ENCODE data around the gene APOE.
"Not testable (repeated sequence)": the region's sequence is repeated elsewhere in the genome, so short reads cannot be mapped to it uniquely, and the experiment has no call there.

The APOE gene

GRCh38 chr19:44905437-44906160, at the start of gene APOE:
APOE (plus strand) TSS chr19:44905796; CDS start chr19:44906625, 829 bp downstream.
- no peak for DNase-seq (ENCODE audit: low read depth)

DNA sequence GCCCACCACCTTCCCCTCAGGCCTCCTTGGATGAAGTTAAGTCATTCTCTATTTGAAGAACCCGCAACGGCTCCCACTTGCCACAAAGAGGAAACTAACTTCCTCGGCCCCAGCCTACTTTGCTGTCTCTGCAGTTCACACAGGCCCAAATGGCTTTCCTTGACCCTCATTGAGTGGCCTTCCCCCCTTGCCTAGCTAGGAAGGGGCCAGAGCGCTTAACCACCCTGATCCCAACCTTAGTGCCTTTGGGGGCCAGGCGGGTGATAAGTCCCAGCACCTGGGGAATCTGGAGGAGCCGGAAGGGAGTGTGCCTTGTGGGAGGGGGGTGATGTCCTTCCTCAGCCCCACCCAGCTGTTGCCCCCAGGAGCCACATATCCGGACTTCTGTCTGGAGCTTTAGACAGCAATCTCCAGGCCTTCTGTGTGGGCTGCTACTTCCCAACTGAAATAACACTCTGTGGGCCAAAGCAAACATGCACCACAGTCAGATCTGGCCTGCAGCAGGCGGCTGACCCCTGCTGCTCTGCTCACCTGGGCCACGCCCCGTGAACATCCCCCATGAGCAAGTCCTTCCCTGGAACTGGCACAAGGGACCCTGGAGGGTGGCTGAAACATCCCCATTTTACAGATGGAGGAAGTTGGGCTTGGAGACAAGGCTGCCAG, 49.0 kb upstream of the APOE start:
- no peak for DNase-seq (ENCODE audit: low read depth)

- no peak for DNase-seq (ENCODE audit: low read depth)
These were observed 47.8 kb upstream of the APOE start for GRCh38 chr19:44857837-44858236.

GRCh38 chr19:44861576-44861975, 44.0 kb upstream of the APOE start:
- peak; percentile 58 for DNase-seq (ENCODE audit: low read depth)

GRCh38 chr19:44863990-44864389, 41.6 kb upstream of the APOE start:
- DNase-seq (ENCODE audit: low read depth): no peak

- no peak for DNase-seq (ENCODE audit: low read depth)
These were observed 40.3 kb upstream of the APOE start for GRCh38 chr19:44865196-44865767.

DNA sequence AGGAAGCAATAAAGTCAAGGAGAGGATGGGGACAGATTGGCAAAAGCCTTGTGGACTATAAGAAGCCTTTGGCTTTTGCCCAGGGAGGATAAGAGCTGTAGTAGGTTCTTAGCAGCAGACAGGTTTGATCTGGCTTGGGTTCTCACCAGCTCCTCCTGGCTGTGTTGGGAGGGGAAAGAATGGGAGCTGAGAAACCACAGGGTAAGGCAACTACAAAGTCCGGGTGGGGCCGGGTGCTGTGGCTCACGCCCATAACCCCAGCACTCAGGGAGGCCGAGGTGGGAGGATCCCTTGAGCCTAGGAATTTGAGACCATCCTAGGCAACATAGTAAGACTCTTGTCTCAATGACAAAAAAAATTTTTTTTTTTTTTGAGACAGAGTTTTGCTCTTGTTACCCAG, 38.9 kb upstream of the APOE start:
- no peak for DNase-seq (ENCODE audit: low read depth)

DNA sequence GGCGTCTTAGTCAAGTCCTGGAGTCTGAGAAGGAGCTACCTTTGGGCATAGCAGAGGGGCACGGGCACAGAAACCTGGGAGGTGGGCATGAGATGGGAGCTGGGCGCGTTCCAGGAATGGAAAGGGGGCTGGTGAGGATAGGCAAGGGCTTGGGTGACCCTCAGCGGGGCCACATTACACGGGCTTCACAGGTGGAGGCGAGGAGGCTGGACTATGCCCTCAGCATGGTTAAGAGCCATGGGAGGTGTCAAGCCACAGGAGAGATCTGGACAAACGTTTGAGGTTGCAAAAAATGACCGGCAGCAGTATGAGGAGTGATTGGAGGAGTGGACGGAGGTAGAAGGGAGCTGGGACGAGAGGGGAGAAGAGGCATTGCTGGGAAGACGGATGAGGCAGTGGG, 38.0 kb upstream of the APOE start:
- DNase-seq (ENCODE audit: low read depth): no peak

DNA sequence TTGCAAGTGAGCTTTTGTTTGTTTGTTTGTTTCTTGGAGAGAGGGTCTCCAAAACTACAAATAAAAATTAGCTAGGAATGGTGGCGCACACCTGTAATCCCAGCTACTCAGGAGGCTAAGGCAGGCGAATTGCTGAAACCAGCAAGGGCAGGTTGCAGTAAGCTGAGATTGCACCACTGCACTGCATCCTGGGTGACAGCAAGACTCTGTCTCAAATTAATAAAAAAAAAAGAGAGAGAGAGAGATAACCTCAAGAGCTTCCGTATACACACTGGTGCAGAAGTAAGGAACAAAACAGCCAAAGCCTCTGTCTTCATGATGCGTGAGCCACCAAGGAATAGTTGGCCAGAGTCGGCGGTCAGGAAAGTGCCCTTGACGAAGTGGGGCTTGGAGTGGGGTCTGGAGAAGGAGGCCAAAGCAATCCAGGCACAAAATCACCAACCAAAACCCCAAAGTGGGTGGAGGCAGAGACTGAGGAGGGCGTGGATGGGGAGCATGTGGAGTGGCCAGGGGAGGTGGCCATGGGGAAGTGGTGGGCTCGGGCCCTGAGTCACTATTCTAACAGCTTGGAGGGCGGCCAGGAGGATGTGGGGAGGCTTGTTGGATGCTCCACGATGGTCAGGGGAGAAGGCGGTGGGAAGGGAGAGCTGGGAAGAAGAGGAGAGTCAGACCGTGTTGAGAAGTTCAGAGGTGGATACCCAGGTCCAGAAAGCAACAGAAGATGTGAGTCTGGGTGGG, 35.7 kb upstream of the APOE start:
- peak; percentile 80 for DNase-seq (ENCODE audit: low read depth)

DNA sequence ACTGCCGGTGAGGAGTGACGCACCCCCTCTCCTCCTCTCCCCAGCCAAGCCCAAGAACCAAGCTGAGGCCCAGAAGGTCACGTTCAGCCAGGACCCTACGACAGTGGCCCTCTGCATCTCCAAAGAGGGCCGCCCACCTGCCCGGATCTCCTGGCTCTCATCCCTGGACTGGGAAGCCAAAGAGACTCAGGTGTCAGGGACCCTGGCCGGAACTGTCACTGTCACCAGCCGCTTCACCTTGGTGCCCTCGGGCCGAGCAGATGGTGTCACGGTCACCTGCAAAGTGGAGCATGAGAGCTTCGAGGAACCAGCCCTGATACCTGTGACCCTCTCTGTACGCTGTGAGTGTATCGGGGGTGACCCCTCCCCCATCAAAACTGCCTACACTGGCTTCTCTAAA, 33.8 kb upstream of the APOE start:
- no peak for DNase-seq (ENCODE audit: low read depth)

DNA sequence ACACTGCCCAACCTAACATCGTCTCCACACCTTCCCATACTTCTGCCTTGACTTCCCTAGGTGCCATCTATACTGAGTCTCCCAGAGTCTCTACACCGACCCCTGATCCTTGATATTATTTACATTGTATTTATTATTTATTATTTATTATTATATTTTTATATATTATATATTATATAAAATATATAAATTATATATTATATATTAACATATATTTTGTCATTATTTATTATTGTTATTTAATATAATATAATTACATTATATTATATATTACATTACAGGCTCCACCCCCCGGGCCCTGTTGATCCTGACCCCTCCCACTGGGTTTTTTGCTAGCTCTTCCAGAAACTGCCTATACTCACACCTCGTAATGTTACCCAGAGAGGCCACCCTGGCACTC, 32.9 kb upstream of the APOE start:
- no peak for DNase-seq (ENCODE audit: low read depth)

DNA sequence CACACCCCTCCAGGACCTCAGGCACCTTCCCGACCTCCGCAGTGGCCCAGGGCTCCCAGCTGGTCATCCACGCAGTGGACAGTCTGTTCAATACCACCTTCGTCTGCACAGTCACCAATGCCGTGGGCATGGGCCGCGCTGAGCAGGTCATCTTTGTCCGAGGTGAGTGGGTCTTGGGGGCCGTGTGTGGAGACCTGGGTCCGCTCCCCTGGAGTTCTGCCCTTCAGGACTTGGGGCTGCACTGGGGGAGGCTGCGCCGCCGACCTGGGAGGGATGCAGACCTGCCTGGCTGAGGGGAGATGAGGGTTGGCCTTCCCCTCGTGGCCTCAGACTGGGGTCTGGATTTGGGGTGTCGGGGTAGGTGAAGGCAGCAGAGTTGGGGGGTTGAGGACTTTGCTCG, 31.3 kb upstream of the APOE start:
- no peak for DNase-seq (ENCODE audit: low read depth)

DNA sequence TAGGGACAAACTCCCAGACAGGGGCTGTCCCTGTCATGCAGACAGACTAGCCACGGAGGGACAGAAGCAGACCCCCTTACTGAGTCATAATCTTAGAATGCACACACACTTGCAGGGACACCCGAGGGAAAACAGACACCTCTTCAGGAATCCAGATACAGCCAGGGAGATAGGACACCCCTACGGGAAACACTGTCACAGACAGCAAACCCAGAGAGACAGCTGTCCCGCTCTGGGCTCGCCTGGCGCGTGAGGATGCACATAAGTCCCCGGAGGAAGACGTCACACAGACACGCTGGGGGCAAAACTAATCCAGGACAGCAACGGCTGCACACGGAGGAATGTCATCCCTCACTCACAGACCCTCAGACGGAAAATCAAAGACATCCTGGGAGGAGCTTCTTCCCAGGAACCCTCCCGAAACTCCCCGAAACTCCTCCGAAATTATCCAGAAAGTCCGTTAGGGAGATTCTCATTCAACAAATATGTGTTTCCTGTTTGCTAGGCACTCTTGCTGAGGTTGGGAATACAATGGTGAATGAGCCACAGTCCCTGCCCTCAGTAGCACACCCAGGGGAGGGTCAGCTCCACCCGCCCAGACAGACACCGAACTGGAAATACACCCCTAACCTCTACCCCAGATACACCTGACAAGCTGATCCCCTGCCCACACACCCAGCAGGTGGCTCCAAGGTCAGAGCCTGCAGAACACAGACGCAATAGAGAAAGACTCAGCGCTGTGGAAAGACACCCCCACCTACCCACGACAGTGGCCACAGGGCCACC, 29.7 kb upstream of the APOE start:
- DNase-seq (ENCODE audit: low read depth): peak; percentile 74

- no peak for DNase-seq (ENCODE audit: low read depth)
These were observed 28.6 kb upstream of the APOE start for GRCh38 chr19:44876930-44877535.

DNA sequence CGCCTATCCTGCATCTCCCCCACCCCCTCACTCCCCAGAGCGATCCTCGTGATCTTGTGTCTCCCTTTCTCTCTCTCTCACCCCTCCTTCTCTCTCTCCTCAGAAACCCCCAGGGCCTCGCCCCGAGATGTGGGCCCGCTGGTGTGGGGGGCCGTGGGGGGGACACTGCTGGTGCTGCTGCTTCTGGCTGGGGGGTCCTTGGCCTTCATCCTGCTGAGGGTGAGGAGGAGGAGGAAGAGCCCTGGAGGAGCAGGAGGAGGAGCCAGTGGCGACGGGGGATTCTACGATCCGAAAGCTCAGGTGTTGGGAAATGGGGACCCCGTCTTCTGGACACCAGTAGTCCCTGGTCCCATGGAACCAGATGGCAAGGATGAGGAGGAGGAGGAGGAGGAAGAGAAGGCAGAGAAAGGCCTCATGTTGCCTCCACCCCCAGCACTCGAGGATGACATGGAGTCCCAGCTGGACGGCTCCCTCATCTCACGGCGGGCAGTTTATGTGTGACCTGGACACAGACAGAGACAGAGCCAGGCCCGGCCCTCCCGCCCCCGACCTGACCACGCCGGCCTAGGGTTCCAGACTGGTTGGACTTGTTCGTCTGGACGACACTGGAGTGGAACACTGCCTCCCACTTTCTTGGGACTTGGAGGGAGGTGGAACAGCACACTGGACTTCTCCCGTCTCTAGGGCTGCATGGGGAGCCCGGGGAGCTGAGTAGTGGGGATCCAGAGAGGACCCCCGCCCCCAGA, 27.3 kb upstream of the APOE start:
- no peak for DNase-seq (ENCODE audit: low read depth)

- no peak for DNase-seq (ENCODE audit: low read depth)
These were observed 26.1 kb upstream of the APOE start for GRCh38 chr19:44879309-44880065.

DNA sequence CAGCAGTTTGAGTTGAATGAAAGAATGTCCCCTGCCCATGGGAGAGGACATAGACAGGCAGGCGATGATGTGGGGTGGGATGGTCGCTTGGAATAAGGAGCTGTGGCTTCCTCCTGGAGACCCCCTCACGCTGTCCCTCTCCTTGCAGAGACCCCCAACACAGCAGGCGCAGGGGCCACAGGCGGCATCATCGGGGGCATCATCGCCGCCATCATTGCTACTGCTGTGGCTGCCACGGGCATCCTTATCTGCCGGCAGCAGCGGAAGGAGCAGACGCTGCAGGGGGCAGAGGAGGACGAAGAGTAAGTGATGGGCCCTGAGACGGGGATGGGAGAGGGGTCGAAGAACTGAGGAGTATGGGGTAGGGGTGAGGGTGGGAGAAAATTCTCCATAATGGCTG, 23.5 kb upstream of the APOE start:
- no peak for DNase-seq (ENCODE audit: low read depth)

DNA sequence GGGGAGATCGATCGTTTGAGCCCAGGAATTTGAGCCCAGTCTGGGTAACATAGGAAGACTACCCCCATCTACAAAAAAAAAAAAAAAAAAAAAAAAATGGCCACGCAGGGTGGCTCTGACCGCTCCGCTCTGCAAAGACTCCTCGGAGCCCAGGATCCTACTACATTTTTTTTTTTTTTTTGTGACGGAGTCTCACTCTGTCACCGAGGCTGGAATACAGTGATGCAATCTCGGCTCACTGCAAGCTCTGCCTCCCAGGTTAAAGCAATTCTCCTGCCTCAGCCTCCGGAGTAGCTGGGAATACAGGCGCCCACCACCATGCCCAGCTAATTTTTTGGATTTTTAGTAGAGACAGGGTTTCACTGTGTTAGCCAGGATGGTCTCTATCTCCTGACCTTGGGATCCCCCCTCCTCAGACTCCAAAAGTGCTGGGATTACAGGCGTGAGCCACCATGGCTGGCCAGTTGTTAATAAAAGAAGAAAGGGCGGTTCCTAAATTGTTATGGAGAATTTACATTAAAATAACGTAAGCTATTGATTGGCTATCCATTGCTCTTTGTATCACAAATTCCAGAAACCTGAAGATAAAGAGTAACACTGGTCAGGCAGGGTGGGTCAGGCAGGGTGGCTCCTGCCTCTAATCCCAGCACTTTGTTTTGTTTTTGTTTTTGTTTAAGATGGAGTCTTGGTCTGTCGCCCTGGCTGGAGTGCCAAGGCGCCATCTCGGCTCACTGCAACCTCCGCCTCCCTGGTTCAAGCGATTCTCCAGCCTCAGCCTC, 22.8 kb upstream of the APOE start:
- not testable (repeated sequence) for DNase-seq (ENCODE audit: low read depth)

DNA sequence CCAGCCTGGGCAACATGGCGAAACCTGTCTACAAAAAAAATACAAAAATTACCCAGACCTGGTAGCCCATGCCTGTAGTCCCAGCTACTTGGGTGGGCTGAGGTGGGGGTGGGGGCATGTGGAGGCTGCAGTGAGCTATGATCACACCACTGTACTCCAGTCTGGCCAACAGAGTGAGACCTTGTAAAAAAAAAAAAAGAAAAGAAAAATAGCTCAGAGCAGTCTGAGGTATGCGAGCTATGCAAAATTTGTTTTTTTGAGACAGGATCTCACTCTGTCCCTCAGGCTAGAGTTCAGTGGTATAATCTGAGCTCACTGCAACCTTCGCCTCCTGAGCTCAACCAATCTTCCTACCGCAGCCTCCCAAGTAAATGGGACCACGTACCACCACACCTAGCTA, 21.7 kb upstream of the APOE start:
- DNase-seq (ENCODE audit: low read depth): peak; percentile 80
